ENCODE measurements around the gene NLN.
A peak's percentile ranks its signal among the peaks of the same experiment; 100 is the strongest.
"Not testable (repeated sequence)": the region's sequence is repeated elsewhere in the genome, so short reads cannot be mapped to it uniquely, and the experiment has no call there.

Gene NLN

DNA sequence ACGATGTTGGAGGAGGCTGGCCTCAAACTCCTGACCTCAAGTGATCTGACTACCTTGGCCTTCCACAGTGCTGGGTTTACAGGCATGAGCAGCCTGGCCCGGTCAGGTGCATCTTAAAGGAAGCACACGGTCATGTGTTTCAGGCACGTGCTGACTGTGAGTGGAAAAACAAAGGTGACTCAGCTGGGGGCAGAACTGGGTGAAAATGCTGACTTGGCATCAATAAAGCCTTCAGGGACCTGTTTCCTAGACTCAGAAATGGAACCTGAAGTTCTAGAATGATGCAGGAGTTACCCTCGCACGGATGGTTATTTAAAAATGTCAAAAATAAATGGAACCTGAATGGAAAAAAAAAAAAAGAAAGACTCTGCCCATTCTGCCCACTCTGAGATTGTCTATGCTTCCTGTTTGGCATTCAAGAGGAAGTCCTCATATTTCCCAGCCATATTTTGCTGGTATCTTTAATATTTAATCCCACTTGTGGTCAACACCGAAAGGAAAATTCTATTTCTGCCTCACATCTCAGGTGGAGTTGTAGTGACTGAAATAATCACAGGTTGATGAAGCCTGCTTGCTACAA, 12.3 kb downstream of the NLN start:
- DNase-seq, result not testable (repeated sequence)

DNA sequence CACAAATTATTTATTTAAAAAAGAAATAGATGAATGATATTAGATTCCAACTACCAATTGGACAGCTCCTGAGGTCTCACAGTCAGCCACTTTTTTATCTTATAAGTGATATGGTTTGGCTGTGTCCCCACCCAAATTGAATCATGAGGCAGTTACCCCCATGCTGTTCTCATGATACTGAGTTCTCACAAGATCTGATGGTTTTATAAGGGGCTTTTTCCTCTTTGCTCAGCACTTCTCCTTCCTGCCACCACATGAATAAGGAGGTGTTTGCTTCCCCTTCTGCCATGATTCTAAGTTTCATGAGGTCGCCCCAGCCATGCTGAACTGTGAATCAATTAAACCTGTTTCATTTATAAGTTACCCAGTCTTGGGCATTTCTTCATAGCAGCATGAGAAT, 12.9 kb downstream of the NLN start:
- DNase-seq, result no peak

DNA sequence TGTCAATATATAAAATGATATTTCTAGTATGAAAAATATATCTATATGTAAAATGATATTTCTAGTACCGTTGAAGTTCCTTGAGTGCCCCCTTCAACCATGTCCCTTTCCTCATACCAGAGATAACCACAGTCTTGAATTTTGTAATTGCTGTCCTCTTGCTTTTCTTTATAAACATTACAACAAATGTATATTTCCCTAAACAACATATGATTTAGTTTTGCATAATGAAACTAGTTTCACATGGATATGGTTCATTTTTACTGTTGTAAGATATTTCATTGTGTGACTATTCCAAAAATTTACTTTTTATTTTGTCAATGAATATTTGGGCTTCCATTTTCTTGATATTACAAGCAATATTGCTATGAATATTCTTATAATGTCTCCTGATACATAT, 14.0 kb downstream of the NLN start:
- no peak for DNase-seq

DNA sequence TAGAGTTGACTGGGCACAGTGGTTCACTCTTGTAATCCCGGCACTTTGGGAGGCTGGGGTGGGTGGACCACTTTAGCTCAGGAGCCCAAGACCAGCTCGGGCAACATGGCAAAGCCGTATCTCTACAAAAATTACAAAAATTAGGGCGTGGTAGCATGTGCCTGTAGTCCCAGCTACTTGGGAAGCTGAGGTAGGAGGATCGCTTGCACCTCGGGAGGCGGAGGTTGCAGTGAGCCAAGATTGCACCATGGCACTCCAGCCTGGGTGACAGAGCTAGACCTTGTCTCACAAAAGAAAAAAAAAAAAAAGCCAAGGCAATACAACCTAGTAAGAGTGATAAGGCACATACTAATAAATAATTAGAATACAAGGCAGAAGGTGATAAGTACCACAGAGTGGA, 15.8 kb downstream of the NLN start:
- DNase-seq, result no peak

DNA sequence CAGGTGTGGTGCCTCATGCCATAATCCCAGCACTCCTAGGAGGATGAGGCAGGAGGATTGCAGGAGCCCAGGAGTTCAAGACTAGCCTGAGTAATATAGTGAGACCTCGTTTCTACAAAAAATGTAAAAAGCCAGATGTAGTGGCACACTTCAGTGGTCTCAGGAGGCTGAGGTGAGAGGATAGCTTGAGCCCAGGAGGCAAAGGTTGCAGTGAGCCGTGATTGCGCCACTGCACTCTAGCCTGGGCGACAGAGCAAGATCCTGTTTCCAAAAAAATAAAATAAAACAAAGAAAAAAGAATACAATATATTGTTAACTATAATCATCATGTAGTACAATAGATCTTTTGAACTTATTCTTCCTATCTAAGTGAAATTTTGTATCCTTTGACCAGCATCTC, 16.3 kb downstream of the NLN start:
- DNase-seq, result no peak

DNA sequence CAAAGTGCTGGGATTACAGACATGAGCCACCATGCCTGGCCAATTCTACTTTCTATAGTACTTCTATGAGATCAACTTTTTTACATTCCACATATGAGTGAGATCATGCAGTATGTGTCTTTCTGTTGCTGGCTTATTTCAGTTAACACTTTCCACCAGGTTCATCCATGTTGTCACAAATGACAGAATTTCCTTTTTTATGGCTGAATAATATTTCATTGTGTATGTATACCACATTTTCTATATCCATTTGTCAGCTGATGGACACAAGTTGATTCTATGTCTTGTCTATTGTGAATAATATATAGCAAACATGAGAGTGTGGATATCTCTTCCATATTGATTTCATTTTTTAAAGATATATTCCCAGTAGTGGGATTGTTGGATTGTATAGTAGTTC, 17.2 kb downstream of the NLN start:
- DNase-seq, result no peak

DNA sequence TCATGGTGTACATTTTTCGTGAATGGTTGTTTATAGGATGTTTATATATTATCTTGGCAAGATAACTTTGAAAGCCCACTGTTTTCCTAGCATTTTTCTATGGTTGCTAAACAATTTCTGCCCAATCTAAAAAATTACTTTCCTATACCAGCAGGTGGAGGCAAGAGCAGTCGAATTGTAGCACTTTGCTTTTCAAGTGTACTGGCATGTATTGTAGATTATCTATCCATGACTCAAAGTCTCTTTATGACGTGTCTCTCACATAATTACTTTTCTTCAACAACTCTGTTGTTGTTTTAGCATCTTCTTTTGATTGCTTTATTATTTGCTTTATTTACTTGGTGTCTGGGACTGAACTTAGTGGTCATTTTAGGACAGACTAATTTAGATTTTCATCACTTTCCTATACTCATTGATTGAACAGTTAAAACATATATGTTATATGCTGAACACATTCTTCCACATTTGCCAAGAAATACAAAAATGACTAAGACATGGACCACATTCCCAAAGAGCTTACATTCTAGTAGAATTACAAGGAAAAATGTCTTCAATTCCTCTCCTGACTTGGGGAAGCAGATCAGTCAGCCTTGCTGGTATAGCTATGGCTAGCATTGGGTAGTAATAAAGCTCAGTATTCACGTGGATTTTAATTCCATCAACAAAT, 20.7 kb downstream of the NLN start:
- DNase-seq, result no peak

DNA sequence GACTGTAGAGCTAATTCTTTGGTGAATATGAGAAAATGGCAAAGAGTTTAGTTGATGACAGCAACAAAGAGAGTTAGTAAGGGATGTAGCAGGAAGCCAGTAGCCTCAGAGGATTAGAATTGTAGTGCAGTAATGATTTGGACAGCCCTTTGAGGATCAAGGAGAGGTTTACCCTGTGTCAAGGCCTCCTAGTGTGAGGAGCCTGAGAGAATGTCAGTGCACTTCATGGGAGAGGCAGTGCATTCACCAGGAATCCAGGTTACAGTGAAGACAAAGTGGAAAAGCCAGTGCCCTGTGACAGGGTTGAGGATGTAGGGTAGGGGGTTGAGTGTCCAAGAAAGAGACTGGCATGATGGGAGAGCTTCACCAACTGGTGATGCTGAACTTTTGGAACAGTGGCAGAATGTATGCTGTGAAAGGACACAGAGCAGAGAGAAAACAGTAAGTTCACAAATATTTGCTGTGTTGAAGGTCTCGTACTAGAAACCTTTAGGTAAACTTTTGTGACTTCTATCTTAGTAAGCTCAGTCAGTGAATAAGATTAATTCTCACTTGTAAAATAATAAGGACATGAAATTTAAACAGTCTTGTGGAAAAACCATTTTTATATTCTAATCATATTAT, 27.3 kb downstream of the NLN start:
- no peak for DNase-seq

DNA sequence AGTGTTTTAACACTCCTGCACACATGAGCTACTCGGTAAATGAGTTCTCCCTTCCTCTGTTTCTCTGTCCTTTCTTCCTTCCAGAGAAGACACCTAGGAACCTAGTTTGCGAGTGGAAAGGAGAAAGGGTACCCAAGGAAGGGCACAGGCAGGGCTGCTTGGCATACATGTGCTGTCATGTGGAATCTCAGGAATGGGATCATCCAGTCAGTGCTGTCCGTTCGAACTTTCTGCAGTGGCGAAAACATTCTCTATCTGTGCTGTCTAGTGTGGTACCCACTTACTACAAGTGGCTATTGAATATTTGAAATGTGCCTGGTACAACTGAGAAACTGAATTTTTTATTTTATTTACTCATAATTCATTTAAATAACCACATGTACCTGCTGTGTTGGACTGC, 28.0 kb downstream of the NLN start:
- DNase-seq, result no peak

DNA sequence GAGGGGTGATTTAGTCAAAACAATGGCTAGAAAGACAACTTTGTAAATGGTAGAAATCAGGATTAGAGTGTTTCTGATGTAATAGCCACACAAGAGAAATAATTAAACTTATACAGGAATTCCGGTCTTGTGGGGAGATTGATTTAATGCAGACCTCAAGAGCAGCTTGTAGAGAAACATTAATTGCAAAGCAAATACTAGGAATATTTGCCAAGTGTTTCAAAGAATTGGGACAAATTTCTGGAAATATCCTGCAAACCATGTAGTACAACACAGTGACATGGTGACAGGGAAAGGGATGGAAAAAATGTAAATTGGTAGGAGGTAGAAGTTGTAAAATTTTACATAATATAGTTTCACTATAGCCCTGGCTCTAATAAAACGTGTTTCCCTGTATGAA, 28.9 kb downstream of the NLN start:
- DNase-seq, result no peak

DNA sequence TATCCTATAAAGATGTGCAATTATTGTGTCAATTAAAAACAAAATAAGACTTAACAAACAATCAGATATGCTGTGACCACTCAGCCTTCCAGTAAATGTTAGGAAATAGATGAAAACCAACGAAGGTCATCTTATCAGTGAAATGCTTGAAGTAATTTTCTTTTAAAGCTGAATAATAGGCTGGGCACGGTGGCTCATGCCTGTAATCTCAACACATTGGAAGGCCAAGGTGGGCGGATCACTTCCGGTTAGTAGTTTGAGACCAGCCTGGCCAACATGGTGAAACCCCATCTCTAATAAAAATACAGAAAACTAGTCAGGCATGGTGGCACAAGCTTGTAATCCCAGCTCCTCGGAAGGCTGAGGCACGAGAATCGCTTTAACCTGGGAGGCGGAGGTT, 31.2 kb downstream of the NLN start:
- DNase-seq, result no peak

DNA sequence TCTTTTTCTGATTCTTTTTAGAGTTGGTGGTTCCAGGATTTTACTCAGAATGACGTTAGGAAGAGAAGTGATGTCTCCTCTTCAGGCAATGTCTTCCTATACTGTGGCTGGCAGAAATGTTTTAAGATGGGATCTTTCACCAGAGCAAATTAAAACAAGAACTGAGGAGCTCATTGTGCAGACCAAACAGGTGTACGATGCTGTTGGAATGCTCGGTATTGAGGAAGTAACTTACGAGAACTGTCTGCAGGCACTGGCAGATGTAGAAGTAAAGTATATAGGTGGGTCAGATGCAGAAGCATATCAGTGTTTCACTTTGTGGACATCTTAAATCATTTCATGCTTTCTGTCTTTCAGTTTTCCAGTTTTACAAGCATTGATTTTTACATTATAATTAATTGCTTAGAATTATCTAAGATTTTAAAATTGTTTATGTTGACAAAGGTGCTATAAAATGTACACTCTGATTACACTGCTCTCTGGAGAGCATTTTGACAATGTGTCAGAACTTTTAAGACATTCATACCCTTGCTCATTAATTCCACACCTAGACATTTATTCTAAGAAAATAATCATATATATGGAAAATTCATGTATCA, 36.6 kb downstream of the NLN start:
- no peak for DNase-seq

DNA sequence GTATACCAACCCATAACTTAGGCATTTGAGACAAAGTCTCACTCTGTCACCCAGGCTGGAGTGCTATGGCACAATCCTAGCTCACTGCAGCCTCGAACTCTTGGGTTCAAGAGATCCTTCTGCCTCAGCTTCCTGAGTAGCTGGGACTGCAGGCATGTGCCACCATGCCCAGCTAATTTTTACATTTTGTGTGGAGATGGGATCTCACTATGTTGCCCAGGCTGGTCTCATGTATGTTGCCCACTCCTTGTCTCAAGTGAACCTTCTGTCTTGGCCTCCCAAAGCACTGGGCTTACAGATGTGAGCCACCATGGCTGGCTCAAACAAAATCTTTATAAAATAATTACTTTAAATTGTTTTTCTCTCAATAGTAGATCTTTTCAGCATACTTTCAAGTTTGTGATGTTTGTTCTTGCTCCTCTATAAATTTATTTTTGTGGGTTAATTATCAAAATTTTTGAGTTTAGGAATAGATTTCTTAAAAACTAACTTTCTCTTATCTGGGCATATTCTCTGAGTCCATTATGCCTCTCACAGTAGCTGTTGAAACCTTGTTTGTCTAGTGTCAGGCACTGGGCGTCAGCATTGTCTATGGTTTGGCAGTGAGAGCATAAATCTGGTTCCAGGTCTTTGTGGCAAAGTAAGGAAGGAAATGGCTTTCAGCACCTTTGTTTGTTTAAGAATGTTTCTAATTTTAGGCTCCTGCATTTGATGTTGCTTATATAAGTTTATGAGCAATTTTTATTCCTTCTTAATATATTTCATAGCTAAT, 38.7 kb downstream of the NLN start:
- DNase-seq, result peak; percentile 31

DNA sequence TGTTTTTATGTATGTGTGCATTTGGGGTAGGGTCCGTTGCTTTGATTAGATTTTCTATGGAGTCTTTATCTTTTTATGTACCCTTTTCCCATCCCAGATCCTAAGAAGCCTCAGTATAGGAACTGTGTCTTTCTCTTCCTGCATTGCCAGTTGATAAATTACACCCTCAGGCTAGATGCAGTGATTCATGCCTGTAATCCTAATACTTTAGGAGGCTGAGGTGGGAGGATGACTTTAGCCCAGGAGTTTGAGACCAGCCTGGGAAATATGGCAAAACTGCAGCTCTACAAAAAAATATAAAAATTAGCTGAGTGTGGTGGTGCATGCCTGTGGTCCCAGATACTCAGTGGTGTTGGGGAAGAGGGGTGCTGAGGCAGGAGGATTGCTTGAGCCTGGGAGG, 40.2 kb downstream of the NLN start:
- DNase-seq, result no peak

DNA sequence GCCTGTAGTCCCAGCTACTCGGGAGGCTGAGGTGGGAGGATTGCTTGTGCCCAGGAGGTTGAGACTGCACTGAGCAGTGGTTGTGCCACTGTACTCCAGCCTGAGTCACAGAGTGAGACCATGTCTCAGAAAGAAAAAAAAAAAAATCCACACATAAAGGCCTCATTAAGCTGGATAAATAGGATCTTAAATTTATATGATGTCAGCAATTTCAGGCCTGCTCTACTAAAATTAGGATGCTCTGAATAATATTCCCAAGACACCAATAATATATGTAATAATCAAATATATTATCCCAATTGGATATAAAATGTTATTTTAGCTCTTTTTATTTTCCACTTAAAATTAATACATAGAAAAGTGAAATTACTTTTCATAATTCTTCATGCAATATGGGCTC, 43.6 kb downstream of the NLN start:
- no peak for DNase-seq

DNA sequence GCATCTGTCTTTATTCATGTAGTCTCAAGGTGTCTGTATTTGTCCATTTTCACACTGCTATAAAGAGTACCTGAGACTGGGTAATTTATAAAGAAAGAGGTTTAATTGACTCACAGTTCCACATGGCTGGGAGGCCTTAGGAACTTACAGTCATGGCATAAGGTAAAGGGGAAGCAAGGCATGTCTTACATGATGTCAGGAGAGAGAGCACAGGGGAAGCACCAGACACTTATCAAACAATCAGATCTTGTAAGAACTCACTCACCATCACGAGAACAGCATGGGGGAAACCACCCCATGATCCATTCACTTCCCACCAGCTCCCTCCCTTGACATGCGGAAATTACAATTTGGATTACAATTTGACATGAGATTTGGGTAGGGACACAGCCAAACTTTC, 44.2 kb downstream of the NLN start:
- DNase-seq, result no peak

DNA sequence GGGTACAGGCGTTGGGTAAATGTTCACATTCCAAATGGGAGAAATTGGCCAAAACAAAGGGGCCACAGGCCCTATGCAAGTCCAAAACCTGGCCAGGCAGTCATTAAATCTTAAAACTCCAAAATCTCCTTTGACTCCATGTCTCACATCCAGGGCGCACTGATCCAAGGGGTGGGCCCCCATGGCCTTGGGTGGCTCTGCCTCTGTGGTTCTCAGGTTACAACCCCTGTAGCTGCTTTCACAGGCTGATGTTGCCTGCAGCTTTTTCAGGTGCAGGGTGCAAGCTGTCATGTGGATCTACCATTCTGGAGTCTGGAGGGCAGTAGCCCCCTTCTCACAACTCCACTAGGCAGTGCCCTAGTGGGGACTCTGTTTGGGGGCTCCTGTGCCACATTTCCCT, 44.8 kb downstream of the NLN start:
- DNase-seq, result no peak

DNA sequence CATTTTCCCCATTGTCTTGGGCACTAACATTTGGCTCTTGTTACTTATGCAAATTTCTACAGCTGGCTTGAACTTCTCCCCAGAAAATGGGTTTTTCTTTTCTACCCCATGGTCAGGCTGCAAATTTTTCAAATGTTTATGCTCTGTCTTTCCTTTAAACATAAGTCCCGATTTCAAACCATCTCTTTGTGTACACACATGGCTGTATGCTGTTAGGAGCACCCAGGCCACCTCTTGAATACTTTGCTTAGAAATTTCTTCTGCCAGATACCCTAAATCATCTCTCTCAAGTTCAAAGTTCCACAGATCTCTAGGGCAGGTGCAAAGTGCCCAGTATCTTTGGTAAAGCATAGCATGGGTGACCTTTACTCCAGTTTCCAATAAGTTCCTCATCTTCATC, 45.6 kb downstream of the NLN start:
- DNase-seq, result no peak

DNA sequence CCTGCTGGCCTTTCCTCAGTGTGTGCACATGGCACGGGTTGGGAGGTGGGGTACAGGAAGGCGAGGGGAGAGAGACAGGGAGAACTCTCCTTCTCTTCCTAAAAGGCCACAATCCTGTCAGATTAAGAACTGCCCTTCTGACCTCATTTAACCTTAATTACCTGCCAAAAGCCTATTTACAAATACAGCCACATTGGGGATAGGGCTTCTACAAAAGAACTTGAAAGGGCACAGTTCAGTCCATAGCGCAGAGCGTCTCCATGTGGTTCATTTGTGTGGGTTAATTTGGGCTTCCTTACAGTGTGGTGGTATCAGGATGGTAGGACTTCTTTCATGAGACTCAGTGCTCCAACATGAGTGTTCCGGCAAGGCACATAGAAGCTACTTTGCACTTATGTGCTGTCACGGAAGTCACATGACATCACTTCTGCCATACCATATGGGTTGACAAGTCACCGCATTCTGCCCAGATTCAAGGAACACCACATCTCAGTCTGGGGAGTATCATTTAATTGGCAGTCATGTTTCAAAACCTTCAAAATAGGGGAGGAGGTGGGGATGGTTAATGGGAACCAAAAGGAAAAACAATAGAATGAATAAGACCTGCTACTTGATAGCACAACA, 46.8 kb downstream of the NLN start:
- no peak for DNase-seq

DNA sequence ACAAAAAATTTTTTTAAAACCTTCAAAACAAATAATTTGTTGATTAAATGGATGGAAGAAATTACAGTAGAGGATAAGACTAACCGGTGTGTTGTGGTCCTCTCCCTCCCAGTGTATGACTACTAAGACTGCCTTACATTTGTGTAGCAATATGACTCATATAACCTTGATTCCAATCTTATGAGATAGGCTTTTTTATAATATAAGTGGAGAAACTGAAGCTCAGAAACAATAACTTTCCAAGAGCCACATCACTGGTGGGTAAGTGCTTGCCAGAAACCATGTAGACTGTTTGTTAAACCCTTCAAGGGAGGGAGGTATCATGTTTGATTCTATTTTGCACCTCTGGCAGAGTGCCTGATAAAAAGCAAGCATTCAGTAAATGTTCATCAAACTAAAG, 47.5 kb downstream of the NLN start:
- DNase-seq, result no peak

DNA sequence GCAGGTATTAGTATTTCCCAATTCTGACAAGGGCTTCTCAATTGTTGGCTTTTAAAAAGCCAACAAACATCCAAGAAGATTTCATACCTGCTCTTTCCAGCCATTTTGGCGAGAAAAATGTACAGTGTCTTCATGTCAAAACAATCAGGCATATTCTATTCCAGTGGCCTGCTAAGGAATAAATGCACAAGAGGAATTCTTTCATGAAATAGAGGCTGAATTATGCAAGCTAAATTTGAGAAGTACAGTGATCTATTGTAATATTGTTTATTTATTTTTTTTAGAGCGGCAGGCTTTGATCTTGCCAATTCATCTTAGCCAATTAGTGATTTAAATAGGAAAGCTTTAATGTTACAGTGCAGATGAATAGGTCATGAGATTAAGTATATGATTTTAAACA, 49.3 kb downstream of the NLN start:
- no peak for DNase-seq

DNA sequence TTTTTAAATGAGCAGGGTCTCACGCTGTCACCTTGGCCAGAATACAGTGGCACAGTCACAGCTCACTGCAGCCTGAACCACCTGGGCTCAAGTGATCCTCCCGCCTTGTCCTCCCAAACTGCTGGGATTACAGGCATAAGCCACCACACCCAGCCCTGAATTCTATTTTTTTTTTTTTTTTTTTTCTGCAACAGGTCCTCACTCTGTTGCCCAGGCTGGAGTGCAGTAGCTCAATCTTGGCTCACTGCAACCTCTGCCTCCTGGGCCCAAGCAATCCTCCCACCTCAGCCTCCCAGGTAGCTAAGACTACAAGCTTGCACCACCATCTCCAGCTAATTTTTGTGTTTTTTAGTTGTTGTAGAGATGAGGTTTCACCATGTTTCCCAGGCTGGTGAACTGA, 51.0 kb downstream of the NLN start:
- not testable (repeated sequence) for DNase-seq

DNA sequence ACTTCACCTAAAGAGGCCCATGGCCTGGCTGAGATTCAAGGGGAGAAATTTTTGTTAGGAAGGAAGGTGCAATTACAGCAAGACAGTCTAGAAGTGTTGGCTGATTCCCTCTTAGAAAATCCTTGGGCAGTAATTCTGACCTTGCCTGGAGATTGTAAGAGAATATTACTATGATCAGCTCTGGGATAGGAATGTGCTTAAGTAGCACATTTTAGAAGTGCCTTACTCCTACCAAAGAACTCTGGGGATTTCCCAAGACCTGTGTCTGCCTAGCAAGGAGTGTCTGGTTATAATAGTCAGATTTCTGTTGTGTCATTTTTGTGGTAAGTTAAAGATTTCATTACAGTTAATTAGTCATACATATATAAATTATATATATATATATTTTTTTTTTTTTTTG, 52.3 kb downstream of the NLN start:
- DNase-seq, result no peak
